Astrocyte (in vitro differentiated cells and primary cell): Measurements from ENCODE around the gene ZDHHC14.

Experiments used
- CTCF ChIP-seq: IDR thresholded peaks from 2 replicates; pipeline ENCODE4 v1.5.1; 2011; ENCODE audit warnings: low read depth, mild to moderate bottlenecking, inconsistent platforms, low read length, moderate library complexity; ENCODE audit not compliant: insufficient read depth
- EZH2 ChIP-seq: IDR thresholded peaks from 2 replicates; pipeline ENCODE4 v1.6.1; 2012; ENCODE audit warnings: mild to moderate bottlenecking, low read length, inconsistent platforms; ENCODE audit not compliant: insufficient read depth

DNA sequence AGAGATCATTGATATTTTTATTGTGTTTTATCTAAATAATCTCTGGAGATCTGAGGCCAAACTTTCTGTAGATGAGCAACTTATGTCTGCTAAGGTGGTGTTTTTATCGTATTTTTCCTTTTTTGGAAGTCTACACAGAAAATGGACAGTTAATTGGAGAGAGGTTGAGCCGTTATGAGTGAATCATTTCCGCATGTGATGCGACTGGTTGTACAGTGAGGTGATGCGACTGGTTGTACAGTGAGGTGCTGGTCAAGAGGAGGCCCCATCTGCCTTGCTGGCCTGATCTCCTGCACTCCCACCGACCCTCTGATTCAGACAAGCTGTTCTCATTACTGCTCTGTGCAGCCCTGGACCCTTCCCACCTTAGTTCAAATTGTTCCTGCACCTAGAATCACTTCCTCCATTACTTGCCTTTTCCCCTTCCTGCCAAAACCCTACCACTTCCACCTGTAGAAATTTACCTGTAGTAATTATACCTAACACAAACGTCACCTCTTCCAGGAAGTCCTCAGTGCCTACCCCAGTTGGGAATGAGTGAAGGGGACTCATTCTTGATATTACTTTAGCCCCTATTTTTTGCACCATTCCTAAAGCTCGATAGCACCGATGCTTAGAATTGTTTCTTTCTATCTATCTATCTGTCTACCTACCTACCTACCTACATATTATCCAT lies 100.3 kb downstream of the ZDHHC14 start:
- TF ChIP-seq CTCF (no peak), EZH2 (no peak)
